Activated naive CD8-positive, alpha-beta T cell treated with anti-CD3 and anti-CD28 coated beads, Interleukin-2, amount 10 ng/mL, durations not matched to agents 7 days and 5 days (primary cell): ENCODE results near the gene BTF3. TPM values are rescaled to one million over a fixed set of nuclear protein-coding genes. Genes with fewer than 3 reads are reported as not detected.

Experiments used
- ATAC-seq: fragments of 150-1000 bp; cut with Tn5 transposase; one replicate; pipeline ENCODE4 v1.10.0; 2021; ENCODE audit warnings: low read depth, moderate library complexity
- POLR2A ChIA-PET: fragments of 350-600 bp; sonication (Branson Sonifier 250); formaldehyde crosslinking; loops from one replicate; lab custom pipeline; 2021; ENCODE audit warnings: antibody characterized with exemption; lab: Charles Lee
- DNase-seq: peaks from one replicate; pipeline ENCODE4 v3.0.0; 2021
- H3K27ac Mint-ChIP-seq: one replicate; pipeline ENCODE4 v1.8.0; 2022; ENCODE audit warnings: mild to moderate bottlenecking, mixed read lengths
- H3K27me3 Mint-ChIP-seq: one replicate; pipeline ENCODE4 v1.8.0; 2022; ENCODE audit warnings: mild to moderate bottlenecking, moderate library complexity, mixed read lengths
- H3K36me3 Mint-ChIP-seq: one replicate; pipeline ENCODE4 v1.8.0; 2021; ENCODE audit warnings: mild to moderate bottlenecking, mixed read lengths
- H3K4me1 Mint-ChIP-seq: one replicate; pipeline ENCODE4 v1.8.0; 2021; ENCODE audit warnings: mixed read lengths
- H3K4me3 Mint-ChIP-seq: one replicate; pipeline ENCODE4 v1.8.0; 2022; ENCODE audit warnings: mild to moderate bottlenecking, moderate library complexity, mixed read lengths
- H3K9me3 Mint-ChIP-seq: one replicate; pipeline ENCODE4 v1.8.0; 2021; ENCODE audit warnings: mixed read lengths
- total RNA-seq, 2 experiments: library from RNA; stranded (reverse); gene quantifications; one replicate each; pipeline ENCODE4 v1.2.3, GENCODE V29; 2021

The BTF3 gene
- total RNA-seq, 2 experiments from 2014 or later = 658 to 664 TPM

DNA sequence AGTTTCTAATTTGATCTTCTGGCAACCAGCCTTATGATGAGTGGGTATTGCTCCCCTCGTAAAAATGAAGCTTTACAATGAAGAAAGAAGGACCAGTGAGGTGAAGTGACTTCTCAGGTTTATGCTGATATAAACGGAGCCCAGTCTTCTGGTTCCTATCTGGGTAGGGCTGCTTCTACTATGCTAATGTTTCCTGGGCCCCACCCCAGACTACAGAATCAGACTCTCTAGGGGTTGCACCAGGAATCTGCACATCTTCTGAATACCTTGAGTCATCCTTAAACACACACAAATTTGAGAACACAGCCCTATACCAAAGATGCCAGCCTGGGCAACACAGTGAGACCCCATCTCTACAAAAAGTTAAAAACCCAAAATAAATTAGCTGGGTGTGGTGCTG, 16.2 kb downstream of the BTF3 start:
- POLR2A ChIA-PET = interaction anchor here (1.3 kb wide), 1 partner anchor 16 kb away, joined by 3 read pairs; no protein-coding TSS in a partner anchor
- H3K27me3 Mint-ChIP-seq = no peaks in the 10 kb centered on the region
- no peaks in the 10 kb centered on the region for H3K36me3 Mint-ChIP-seq
- H3K4me3 Mint-ChIP-seq = no peak overlapping the region
- H3K27ac Mint-ChIP-seq = no peak overlapping the region
- DNase-seq = no peak
- no peaks in the 10 kb centered on the region for H3K9me3 Mint-ChIP-seq
- no peak for ATAC-seq
- H3K4me1 Mint-ChIP-seq = peaks cover 4% of the 10 kb centered on the region

GRCh38 chr5:73515232-73515631, 17.0 kb downstream of the BTF3 start:
- Mint-ChIP-seq H3K4me1 (peaks cover 8% of the 10 kb centered on the region), H3K27me3 (no peaks in the 10 kb centered on the region), H3K36me3 (no peaks in the 10 kb centered on the region), H3K4me3 (no peak overlapping the region), H3K9me3 (no peaks in the 10 kb centered on the region), H3K27ac (no peak overlapping the region)
- DNase-seq = no peak
- POLR2A ChIA-PET = no interaction called here
- ATAC-seq = no peak

DNA sequence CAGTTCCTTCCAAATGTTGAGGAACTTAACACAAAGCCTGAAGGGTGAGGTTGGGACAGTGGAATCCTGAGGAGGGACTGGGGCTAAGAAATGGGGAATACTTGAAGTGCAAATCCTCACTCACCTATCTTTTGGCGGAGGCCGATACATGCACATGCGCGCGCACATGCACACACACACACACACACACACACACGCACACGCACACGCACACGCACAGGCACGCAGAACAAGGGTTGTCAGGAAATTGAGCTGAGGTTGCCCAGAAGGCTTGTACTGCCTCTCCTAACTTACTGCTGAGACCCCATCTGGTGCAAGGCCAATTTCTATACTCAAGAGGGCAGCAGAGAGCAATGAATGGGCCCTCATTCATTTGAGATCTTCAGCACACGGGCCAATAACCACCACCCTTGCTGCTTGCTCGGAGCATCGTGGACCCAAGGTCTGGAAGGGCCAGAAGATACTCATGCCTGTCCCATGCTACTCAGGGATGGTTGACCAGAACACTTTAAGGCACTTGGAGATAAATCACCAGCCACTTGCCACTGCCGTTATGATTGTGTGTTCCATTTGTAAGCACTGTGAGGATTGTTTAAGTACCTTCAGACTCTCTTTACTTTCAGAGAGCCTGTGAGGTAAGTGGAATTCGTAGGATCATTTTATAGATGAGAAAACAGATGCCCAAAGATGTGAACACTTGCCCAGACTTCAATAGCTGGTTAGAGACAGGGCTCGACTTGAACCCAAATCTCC, 21.5 kb downstream of the BTF3 start:
- POLR2A ChIA-PET = interaction anchor here (1.0 to 1.5 kb wide), 2 partner anchors 21 to 45 kb away, joined by 3 to 9 read pairs; partner anchors contain the start of genes ANKRA2 and BTF3
- DNase-seq (peak; percentile 55), ATAC-seq (peak; percentile 100)
- Mint-ChIP-seq H3K4me1 (peaks cover 8% of the 10 kb centered on the region), H3K4me3 (peak overlapping the region; percentile 66), H3K9me3 (no peaks in the 10 kb centered on the region), H3K27ac (peak overlapping the region; percentile 71), H3K36me3 (no peaks in the 10 kb centered on the region), H3K27me3 (no peaks in the 10 kb centered on the region)

- Mint-ChIP-seq H3K9me3 (no peaks in the 10 kb centered on the region), H3K27ac (no peak overlapping the region), H3K4me3 (no peak overlapping the region), H3K4me1 (peaks cover 8% of the 10 kb centered on the region), H3K36me3 (no peaks in the 10 kb centered on the region), H3K27me3 (peaks cover 4% of the 10 kb centered on the region)
- DNase-seq (no peak), ATAC-seq (no peak)
- POLR2A ChIA-PET = interaction anchor here (0.7 kb wide), 1 partner anchor 1704 kb away, joined by 3 read pairs; no protein-coding TSS in a partner anchor
Measured at GRCh38 chr5:73522989-73523388, 24.7 kb downstream of the BTF3 start.

DNA sequence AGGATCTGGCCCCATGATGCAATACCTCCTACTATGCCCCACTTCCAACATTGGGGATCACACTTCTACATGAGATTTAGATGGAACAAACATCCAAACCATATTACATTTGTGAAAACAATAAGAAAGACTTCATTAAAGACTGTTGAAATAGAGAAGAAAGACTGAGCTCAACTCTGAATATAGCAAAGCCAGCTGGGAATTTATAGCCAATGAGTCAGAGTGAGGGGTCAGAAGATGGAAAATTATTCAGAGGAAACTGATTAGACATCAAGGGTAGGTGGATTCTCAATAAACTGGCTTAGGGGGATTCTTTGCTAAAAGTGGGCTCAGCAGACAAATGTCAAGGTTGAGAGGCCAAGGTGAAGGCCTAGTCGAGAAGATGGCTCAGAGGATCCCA, 25.6 kb downstream of the BTF3 start:
- DNase-seq (no peak), ATAC-seq (no peak)
- H3K36me3 Mint-ChIP-seq = no peaks in the 10 kb centered on the region
- H3K27ac Mint-ChIP-seq = no peak overlapping the region
- no peaks in the 10 kb centered on the region for H3K9me3 Mint-ChIP-seq
- POLR2A ChIA-PET = no interaction called here
- H3K4me1 Mint-ChIP-seq = peaks cover 8% of the 10 kb centered on the region
- no peak overlapping the region for H3K4me3 Mint-ChIP-seq
- peaks cover 8% of the 10 kb centered on the region for H3K27me3 Mint-ChIP-seq

DNA sequence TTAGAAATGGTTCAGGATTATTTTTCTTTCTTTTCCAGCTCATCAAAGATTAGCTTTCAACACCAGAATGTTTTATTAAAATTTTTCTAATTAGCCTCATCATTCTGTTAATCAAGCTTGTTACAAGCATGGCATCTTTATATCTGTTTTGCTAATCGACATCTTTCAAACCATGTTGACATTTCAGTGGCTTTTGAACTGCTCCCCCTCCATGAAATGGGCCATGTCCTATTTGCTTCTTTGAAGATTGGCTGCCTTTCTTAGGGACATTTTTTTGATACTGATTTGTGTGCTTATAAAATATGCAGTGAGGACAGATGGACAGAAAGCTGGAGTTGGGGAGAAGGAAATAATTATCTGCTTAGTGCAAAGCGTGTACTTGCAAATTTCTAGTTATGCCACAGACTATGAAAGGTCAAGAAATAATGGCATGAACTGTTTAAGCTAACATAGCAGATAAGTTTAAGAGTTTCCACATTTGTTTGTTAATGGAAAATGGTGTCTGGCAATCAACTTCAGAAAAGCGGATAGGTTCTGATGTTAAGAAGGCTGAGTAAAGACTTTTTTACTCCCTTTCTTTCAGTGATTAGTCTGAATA, 27.5 kb downstream of the BTF3 start:
- POLR2A ChIA-PET = no interaction called here
- Mint-ChIP-seq H3K36me3 (no peaks in the 10 kb centered on the region), H3K27ac (no peak overlapping the region), H3K27me3 (peaks cover 17% of the 10 kb centered on the region), H3K9me3 (no peaks in the 10 kb centered on the region), H3K4me3 (no peak overlapping the region), H3K4me1 (no peaks in the 10 kb centered on the region)
- DNase-seq (no peak), ATAC-seq (no peak)

DNA sequence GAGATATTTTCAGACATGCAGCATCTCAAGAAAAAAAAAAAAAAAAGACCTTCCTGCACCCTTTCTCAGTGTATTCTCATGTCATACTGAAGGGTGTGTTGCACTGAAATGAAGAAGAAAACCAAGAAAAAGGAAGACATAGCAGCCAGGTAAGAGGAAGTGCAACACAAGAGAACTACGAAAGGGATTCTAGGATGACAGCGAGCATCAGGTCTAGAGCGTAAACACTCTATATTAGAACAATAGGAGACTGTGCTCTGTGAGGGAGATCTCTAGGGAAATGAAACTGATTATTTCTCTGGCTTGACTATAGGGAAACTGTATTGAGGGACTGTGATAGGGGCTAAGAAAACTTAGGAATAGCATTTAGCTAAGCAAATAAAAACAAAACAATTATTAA, 30.0 kb downstream of the BTF3 start:
- Mint-ChIP-seq H3K27me3 (peaks cover 26% of the 10 kb centered on the region), H3K4me1 (no peaks in the 10 kb centered on the region), H3K9me3 (no peaks in the 10 kb centered on the region), H3K4me3 (no peak overlapping the region), H3K27ac (no peak overlapping the region), H3K36me3 (no peaks in the 10 kb centered on the region)
- ATAC-seq (no peak), DNase-seq (no peak)
- POLR2A ChIA-PET = no interaction called here

DNA sequence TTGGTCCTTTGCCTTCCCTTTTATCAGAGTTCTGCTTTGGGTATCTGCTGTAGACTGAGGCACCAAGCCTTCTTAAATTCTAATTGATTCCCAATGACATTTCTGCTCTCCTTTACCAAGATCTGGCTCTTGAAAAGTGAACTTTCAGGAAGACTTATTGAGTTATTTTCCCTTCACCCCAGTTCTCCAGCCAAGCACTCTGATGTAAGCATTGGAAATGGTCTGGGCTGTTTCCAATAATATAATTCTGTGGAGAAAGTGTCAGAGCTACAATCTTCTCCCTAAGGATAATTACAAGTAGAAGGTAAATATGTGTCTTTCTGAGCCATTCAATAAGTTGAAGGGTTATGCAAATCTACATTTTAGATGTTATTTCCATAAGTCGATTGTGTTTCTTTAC, 30.8 kb downstream of the BTF3 start:
- Mint-ChIP-seq H3K27me3 (peaks cover 32% of the 10 kb centered on the region), H3K9me3 (no peaks in the 10 kb centered on the region), H3K36me3 (no peaks in the 10 kb centered on the region), H3K4me3 (no peak overlapping the region), H3K27ac (no peak overlapping the region), H3K4me1 (no peaks in the 10 kb centered on the region)
- ATAC-seq = no peak
- POLR2A ChIA-PET = no interaction called here
- DNase-seq = no peak

DNA sequence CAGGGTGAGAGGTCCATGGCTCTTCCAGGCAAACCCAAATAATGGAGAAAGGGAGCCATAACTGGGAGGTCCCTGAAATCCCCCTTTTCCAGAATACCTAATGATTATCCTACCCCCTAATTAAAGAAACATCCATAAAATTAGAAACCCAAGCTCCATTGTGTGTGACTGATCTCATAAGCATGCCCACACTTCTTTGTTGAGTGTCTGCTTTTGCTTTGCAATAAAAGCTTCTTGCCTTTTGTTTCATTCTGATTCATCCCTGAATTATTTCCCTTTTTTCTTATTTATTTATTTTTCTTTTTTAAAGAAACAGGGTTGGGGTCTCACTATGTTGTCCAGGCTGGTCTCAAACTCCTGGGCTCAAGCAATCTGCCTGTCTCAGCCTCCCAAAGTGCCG, 33.1 kb downstream of the BTF3 start:
- Mint-ChIP-seq H3K9me3 (no peaks in the 10 kb centered on the region), H3K27me3 (peaks cover 40% of the 10 kb centered on the region), H3K4me3 (no peak overlapping the region), H3K27ac (no peak overlapping the region), H3K36me3 (no peaks in the 10 kb centered on the region), H3K4me1 (no peaks in the 10 kb centered on the region)
- ATAC-seq (no peak), DNase-seq (no peak)
- POLR2A ChIA-PET = no interaction called here

GRCh38 chr5:73532195-73532594, 34.0 kb downstream of the BTF3 start:
- Mint-ChIP-seq H3K36me3 (no peaks in the 10 kb centered on the region), H3K9me3 (no peaks in the 10 kb centered on the region), H3K27ac (no peak overlapping the region), H3K4me1 (no peaks in the 10 kb centered on the region), H3K4me3 (no peak overlapping the region), H3K27me3 (peaks cover 40% of the 10 kb centered on the region)
- ATAC-seq = no peak
- DNase-seq = no peak
- POLR2A ChIA-PET = no interaction called here

GRCh38 chr5:73534011-73534644, 35.9 kb downstream of the BTF3 start:
- POLR2A ChIA-PET = no interaction called here
- H3K27ac Mint-ChIP-seq = no peak overlapping the region
- H3K27me3 Mint-ChIP-seq = peaks cover 32% of the 10 kb centered on the region
- no peak for DNase-seq
- no peaks in the 10 kb centered on the region for H3K36me3 Mint-ChIP-seq
- H3K9me3 Mint-ChIP-seq = no peaks in the 10 kb centered on the region
- ATAC-seq = no peak
- no peak overlapping the region for H3K4me3 Mint-ChIP-seq
- no peaks in the 10 kb centered on the region for H3K4me1 Mint-ChIP-seq

DNA sequence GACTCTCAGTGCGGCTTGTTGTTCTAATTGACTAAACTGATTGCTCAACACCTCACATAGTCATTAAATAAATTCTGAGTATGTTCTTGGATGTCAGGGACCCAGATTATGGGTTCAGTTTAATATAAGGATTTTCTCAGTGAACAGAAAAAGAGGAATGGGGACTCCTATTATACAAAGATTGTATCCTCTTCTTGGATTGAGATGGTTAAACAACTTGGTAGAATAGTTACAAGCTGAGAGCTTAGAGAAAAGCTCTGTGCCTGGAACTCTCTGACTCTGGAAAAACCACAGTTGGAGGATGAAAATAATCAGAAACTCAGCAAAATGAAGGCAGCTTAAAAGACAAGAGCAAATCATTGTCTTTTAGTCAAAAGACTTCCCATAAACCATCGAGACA, 36.7 kb downstream of the BTF3 start:
- no peak overlapping the region for H3K27ac Mint-ChIP-seq

DNA sequence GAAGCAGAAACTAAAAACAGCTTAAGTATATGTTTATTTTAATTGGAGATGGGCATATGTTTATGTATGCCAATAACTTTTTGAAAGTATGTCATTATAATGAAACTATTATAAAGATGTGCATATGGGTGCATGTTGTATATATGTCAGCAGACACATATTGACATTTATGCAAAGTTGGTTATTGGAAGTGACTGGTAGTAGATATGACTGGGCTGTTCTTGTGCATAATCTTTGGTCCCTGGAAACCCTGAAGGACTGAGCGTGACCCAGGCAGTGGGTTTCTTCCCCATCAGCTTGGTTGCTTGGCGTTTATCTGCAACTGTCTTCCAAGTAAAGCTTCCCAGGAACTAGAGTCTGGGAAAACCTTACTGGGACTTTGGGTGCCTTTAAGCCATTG, 41.5 kb downstream of the BTF3 start:
- H3K27ac Mint-ChIP-seq = no peak overlapping the region
- DNase-seq (no peak), ATAC-seq (no peak)
- POLR2A ChIA-PET = no interaction called here
- no peak overlapping the region for H3K4me3 Mint-ChIP-seq
- H3K36me3 Mint-ChIP-seq = no peaks in the 10 kb centered on the region
- H3K4me1 Mint-ChIP-seq = peaks cover 2% of the 10 kb centered on the region
- no peaks in the 10 kb centered on the region for H3K9me3 Mint-ChIP-seq
- H3K27me3 Mint-ChIP-seq = peaks cover 32% of the 10 kb centered on the region

More for the DNA sequence above, 36.7 kb downstream of the BTF3 start:
- POLR2A ChIA-PET = no interaction called here
- H3K27me3 Mint-ChIP-seq = peaks cover 35% of the 10 kb centered on the region
- no peaks in the 10 kb centered on the region for H3K9me3 Mint-ChIP-seq
- DNase-seq (no peak), ATAC-seq (no peak)
- no peaks in the 10 kb centered on the region for H3K4me1 Mint-ChIP-seq
- no peaks in the 10 kb centered on the region for H3K36me3 Mint-ChIP-seq
- H3K4me3 Mint-ChIP-seq = no peak overlapping the region

DNA sequence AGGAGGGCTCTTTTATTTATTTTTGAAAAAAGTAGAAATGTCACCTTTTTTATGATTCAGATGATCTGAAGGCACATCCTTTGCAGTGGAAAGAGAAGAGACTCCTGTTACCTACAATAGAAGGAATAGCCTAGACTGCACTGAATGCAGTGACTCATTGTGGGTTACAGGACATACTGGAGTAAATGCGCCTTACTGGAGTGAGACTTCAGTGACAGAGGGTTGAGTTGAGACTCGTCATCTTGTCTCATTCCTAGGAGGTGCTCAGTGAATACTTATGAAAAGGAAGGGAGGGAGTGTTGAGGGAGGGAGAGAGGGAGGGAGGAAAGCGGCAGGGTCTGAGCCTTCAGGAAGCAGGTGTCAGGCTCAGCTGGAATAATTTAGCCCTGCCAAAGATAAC, 42.0 kb downstream of the BTF3 start:
- H3K4me1 Mint-ChIP-seq = peaks cover 2% of the 10 kb centered on the region
- no peak for ATAC-seq
- no peak overlapping the region for H3K4me3 Mint-ChIP-seq
- no peaks in the 10 kb centered on the region for H3K9me3 Mint-ChIP-seq
- peaks cover 31% of the 10 kb centered on the region for H3K27me3 Mint-ChIP-seq
- H3K36me3 Mint-ChIP-seq = no peaks in the 10 kb centered on the region
- POLR2A ChIA-PET = no interaction called here
- DNase-seq = no peak
- no peak overlapping the region for H3K27ac Mint-ChIP-seq
